Transverse colon (tissue), 4 donors: ENCODE measurements around the gene MSI2.

Experiments
- EP300 ChIP-seq: sonication (generic); formaldehyde crosslinking; IDR thresholded peaks from one replicate; pipeline ENCODE4 v1.6.1; 2017; ENCODE audit warnings: antibody characterized with exemption, low read depth
- POLR2A ChIP-seq: fragments of 450-650 bp; IDR thresholded peaks from one replicate; pipeline ENCODE4 v1.6.1; 2016; ENCODE audit warnings: antibody characterized with exemption, mild to moderate bottlenecking, moderate library complexity
- POLR2AphosphoS5 ChIP-seq, 3 donors: sonication (generic); formaldehyde crosslinking; IDR thresholded peaks; one replicate each; pipeline ENCODE4 v1.6.1; 2016; ENCODE audit warnings: antibody characterized with exemption in 3 of 3
- TF ChIP-seq, protein P1 (sequence below), 5 experiments: fragments of 200-600 bp in 3 of 5; fragments of 450-650 bp in 2 of 5; sonication (generic) in 3 of 5; IDR thresholded peaks; 1 replicate in 2 of 5; 2 replicates in 3 of 5; pipeline ENCODE4 v1.5.1; 2016 to 2017; ENCODE audit warnings: antibody characterized with exemption in 5 of 5, inconsistent platforms in 3 of 5, mild to moderate bottlenecking in 2 of 5, moderate library complexity in 1 of 5

DNA sequence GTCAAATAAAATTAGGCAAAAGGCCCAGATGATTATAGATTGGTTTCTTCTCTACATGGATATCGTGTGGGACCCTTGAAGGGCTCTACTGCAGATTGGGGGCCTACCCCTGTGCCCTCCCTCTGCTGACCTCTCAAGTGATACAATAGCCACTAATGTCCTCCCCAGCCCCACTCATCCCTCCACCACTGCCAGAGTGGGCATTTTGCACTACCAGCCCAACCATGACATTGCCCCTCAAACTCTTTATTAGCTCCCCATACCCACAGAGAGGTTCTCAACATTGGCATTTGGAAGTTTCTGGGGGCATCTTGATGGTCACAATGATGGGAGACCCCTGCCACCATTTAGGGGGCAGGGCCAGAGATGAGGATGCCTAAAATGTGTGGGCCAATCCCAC is 446.9 kb downstream of the MSI2 start:
- TF ChIP-seq POLR2A (no peak), POLR2AphosphoS5 (IDR thresholded peaks at IDR 0.05) (no peak), EP300 (no peak)
- TF ChIP-seq, protein P1, sequence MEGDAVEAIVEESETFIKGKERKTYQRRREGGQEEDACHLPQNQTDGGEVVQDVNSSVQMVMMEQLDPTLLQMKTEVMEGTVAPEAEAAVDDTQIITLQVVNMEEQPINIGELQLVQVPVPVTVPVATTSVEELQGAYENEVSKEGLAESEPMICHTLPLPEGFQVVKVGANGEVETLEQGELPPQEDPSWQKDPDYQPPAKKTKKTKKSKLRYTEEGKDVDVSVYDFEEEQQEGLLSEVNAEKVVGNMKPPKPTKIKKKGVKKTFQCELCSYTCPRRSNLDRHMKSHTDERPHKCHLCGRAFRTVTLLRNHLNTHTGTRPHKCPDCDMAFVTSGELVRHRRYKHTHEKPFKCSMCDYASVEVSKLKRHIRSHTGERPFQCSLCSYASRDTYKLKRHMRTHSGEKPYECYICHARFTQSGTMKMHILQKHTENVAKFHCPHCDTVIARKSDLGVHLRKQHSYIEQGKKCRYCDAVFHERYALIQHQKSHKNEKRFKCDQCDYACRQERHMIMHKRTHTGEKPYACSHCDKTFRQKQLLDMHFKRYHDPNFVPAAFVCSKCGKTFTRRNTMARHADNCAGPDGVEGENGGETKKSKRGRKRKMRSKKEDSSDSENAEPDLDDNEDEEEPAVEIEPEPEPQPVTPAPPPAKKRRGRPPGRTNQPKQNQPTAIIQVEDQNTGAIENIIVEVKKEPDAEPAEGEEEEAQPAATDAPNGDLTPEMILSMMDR (IDR thresholded peaks at IDR 0.05), result no peak
